BJ (cell line): ENCODE measurements around the gene ARFGEF3. TPM values are rescaled to one million over a fixed set of nuclear protein-coding genes. Genes with fewer than 3 reads are reported as not detected.
A peak's percentile ranks its signal among the peaks of the same experiment; 100 is the strongest.

ENCODE experiments used
- CTCF ChIA-PET: fragments of 350-600 bp; formaldehyde crosslinking; extraction: SDS; loops from one replicate; lab custom pipeline; 2021; ENCODE audit warnings: antibody characterized with exemption, inconsistent platforms; lab: Yijun Ruan, JAX
- POLR2A ChIA-PET: fragments of 300-600 bp; sonication (Branson Sonifier 250); formaldehyde crosslinking; extraction: SDS; loops from one replicate; lab custom pipeline; 2021; ENCODE audit warnings: antibody characterized with exemption; lab: Charles Lee
- DNase-seq: peaks from one replicate; pipeline ENCODE4 v3.0.0-alpha.2; 2011; ENCODE audit warnings: low read depth
- H3K27me3 ChIP-seq: 2 replicates; pipeline ENCODE4 v1.6.0; 2011; ENCODE audit warnings: low read length; ENCODE audit not compliant: control insufficient read depth, insufficient read depth
- H3K36me3 ChIP-seq: 2 replicates; pipeline ENCODE4 v1.5.1; 2011; ENCODE audit warnings: low read length; ENCODE audit not compliant: control insufficient read depth, insufficient read depth
- H3K4me3 ChIP-seq: 2 replicates; pipeline ENCODE4 v1.5.1; 2011; ENCODE audit warnings: low read depth, mild to moderate bottlenecking, control low read depth, low read length
- polyA plus RNA-seq: library from polyadenylated mRNA; depleted of rRNA; stranded (reverse); fragments of >200 nt; gene quantifications from 2 replicates; pipeline ENCODE4 v1.2.3, GENCODE V29; 2011
- TF ChIP-seq, protein P1 (sequence below): IDR thresholded peaks from 2 replicates; pipeline ENCODE4 v1.5.1; 2011; ENCODE audit warnings: low read depth, mild to moderate bottlenecking, control low read depth, inconsistent platforms, low read length, moderate library complexity; ENCODE audit not compliant: insufficient read depth

ARFGEF3 gene
- polyA plus RNA-seq, 1 experiment: 0.27 TPM

DNA sequence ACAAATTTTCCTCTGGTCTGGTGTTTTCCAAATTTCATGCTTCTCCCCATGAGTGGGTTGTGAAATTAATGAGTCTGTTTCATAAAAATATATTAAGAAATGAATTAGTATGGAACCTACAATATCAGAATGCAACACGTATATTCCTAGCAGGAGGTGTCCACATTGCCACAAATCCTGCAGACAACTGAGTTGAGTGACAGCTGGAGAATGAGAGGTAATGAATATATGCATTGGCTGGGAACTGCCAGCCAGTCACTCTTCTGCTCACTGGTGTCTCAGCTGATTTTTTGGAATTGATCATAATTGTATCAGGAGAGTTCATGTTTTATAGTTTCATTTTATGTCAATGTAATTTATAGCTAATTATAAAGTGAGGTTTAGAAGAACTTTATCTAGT is 6.3 kb upstream of the ARFGEF3 start:
- POLR2A ChIA-PET: no interaction called here
- H3K4me3 ChIP-seq: no peak overlapping the region
- CTCF ChIA-PET: no interaction called here

GRCh38 chr6:138157986-138158638 is 3.6 kb upstream of the ARFGEF3 start:
- CTCF ChIA-PET: no interaction called here
- no peak for DNase-seq

More for the DNA sequence above, 6.3 kb upstream of the ARFGEF3 start:
- Histone ChIP-seq H3K27me3 (peaks cover 3% of the 10 kb centered on the region), H3K36me3 (no peaks in the 10 kb centered on the region)
- no peak for DNase-seq
- TF ChIP-seq, protein P1, sequence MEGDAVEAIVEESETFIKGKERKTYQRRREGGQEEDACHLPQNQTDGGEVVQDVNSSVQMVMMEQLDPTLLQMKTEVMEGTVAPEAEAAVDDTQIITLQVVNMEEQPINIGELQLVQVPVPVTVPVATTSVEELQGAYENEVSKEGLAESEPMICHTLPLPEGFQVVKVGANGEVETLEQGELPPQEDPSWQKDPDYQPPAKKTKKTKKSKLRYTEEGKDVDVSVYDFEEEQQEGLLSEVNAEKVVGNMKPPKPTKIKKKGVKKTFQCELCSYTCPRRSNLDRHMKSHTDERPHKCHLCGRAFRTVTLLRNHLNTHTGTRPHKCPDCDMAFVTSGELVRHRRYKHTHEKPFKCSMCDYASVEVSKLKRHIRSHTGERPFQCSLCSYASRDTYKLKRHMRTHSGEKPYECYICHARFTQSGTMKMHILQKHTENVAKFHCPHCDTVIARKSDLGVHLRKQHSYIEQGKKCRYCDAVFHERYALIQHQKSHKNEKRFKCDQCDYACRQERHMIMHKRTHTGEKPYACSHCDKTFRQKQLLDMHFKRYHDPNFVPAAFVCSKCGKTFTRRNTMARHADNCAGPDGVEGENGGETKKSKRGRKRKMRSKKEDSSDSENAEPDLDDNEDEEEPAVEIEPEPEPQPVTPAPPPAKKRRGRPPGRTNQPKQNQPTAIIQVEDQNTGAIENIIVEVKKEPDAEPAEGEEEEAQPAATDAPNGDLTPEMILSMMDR: no peak

GRCh38 chr6:138159246-138159645 is 2.5 kb upstream of the ARFGEF3 start:
- H3K27me3 ChIP-seq: peaks cover 20% of the 10 kb centered on the region
- TF ChIP-seq, protein P1: no peak
- CTCF ChIA-PET: no interaction called here

More at GRCh38 chr6:138157986-138158638, 3.6 kb upstream of the ARFGEF3 start:
- POLR2A ChIA-PET: no interaction called here
- TF ChIP-seq, protein P1: no peak
- Histone ChIP-seq H3K27me3 (peaks cover 17% of the 10 kb centered on the region), H3K36me3 (no peaks in the 10 kb centered on the region), H3K4me3 (no peak overlapping the region)

DNA sequence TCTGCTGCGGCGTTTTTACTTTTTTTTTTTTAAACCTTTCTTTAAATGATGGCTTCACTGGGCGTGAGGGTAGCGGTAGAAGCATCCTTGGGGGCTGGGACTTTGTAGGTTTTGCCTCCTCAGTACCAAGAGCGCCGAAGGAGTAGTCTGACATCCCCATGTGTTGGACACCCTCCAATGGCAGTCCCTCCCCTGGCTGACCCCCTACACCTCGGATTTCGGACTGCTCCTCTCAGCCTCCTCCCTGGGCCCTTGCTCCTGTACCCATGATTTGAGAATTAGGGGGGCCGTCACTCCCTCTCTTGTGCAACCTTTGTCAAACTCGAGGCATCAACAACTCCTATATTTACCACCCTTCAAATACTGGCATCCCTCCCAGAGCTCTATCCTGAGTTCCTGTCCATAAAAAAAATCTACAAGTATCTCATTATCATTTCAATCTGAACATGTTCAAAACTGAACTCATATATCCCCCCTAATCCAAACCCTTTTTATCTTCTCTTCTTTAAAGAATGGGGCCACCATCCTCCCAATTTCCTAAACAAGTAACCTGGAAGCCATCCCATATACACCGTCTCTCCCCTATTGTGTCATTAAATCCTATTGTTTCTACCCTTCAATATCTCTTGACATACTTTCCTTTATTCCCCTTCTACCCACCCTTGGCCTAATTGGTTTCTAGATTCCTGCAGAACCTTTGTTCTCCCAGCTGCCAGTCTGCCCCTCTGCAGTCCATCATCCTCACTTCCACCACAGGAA is 1.2 kb upstream of the ARFGEF3 start:
- Histone ChIP-seq H3K27me3 (peaks cover 22% of the 10 kb centered on the region), H3K4me3 (no peak overlapping the region), H3K36me3 (no peaks in the 10 kb centered on the region)
- ChIA-PET POLR2A (no interaction called here), CTCF (interaction anchor here (0.7 to 1.0 kb wide), 2 partner anchors 32 to 216 kb away, joined by 3 to 4 read pairs; no protein-coding TSS in a partner anchor)
- DNase-seq: no peak
- TF ChIP-seq, protein P1: no peak

More at GRCh38 chr6:138159246-138159645, 2.5 kb upstream of the ARFGEF3 start:
- Histone ChIP-seq H3K4me3 (no peak overlapping the region), H3K36me3 (no peaks in the 10 kb centered on the region)
- POLR2A ChIA-PET: no interaction called here
- no peak for DNase-seq

- TF ChIP-seq, protein P1: no peak
- CTCF ChIA-PET: interaction anchor here (0.7 to 1.0 kb wide), 2 partner anchors 32 to 217 kb away, joined by 3 to 4 read pairs; no protein-coding TSS in a partner anchor
These were observed 726 bp upstream of the ARFGEF3 start for GRCh38 chr6:138161088-138161337.

More at GRCh38 chr6:138161088-138161337, 726 bp upstream of the ARFGEF3 start:
- peaks cover 23% of the 10 kb centered on the region for H3K27me3 ChIP-seq
- no peaks in the 10 kb centered on the region for H3K36me3 ChIP-seq
- POLR2A ChIA-PET: no interaction called here
- DNase-seq: no peak
- H3K4me3 ChIP-seq: peak overlapping the region; percentile 40
